Duodenal mucosa (tissue), 2 donors: Measurements from ENCODE around the gene GNAT3.

Source experiments
- H3K27ac ChIP-seq: one replicate; pipeline ENCODE4 v1.7.0; 2013; ENCODE audit warnings: low read depth, low read length
- H3K27me3 ChIP-seq, 2 donors: one replicate each; pipeline ENCODE4 v1.7.0; 2013; ENCODE audit warnings: low read length in 2 of 2, control low read depth in 1 of 2; ENCODE audit not compliant: insufficient read depth in 2 of 2, control insufficient read depth in 1 of 2
- H3K36me3 ChIP-seq, 2 donors: one replicate each; pipeline ENCODE4 v1.7.0; 2013; ENCODE audit warnings: low read length in 2 of 2, control low read depth in 1 of 2; ENCODE audit not compliant: insufficient read depth in 2 of 2, control insufficient read depth in 1 of 2
- H3K4me1 ChIP-seq, 2 donors: one replicate each; pipeline ENCODE4 v1.7.0; 2013; ENCODE audit warnings: low read length in 2 of 2, control low read depth in 1 of 2; ENCODE audit not compliant: insufficient read depth in 2 of 2, control insufficient read depth in 1 of 2
- H3K4me3 ChIP-seq, 2 donors: one replicate each; pipeline ENCODE4 v1.7.0; 2013; ENCODE audit warnings: low read length in 2 of 2, low read depth in 1 of 2
- H3K9ac ChIP-seq, 2 donors: one replicate each; pipeline ENCODE4 v1.7.0; 2013; ENCODE audit warnings: low read length in 2 of 2, low read depth in 1 of 2
- H3K9me3 ChIP-seq, 2 donors: one replicate each; pipeline ENCODE4 v1.7.0; 2013; ENCODE audit warnings: low read length in 2 of 2, control low read depth in 1 of 2; ENCODE audit not compliant: control insufficient read depth in 1 of 2

The GNAT3 gene

DNA sequence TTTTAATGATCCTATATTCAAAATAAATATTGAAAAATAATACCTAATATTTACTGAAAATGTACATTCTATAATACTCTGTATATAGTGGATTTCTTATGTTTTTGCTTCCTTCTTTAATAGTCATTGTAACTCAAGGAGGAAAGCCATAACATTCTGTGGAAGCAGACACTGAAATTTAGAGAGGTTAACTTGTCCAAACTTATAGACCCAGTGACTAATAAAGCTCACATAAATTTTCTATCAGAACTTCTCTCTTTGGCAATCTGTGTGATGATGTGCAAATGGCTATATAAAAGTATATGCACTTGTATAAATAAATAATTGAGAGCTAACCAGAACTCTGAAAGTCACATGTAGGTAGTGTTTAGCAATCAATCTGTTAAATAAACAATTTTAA, 26.1 kb downstream of the GNAT3 start:
- Histone ChIP-seq H3K9me3 (no peaks in the 10 kb centered on the region), H3K36me3 (no peaks in the 10 kb centered on the region), H3K4me3 (no peak overlapping the region), H3K27me3 (no peaks in the 10 kb centered on the region), H3K4me1 (no peaks in the 10 kb centered on the region), H3K27ac (no peak overlapping the region), H3K9ac (no peak overlapping the region)

DNA sequence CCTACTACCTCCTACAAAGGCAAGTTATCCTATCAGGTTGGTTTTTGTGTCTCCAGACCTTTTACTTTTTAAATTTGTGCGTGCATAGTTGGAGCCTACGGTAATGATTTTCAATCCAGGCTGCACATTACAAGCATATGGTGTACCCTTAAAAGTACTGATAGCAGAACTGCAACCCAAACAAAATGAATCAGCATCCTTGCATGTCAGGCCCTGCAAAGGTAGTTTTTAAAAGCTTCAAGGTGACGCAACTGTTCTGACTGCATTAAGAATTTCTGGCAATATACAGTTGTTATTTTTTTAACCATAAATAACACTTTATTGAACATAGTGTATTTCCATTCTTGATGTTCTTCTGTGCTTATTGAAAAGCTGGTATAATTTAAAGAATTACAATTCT, 28.9 kb downstream of the GNAT3 start:
- Histone ChIP-seq H3K36me3 (no peaks in the 10 kb centered on the region), H3K4me3 (no peak overlapping the region), H3K9ac (no peak overlapping the region), H3K27ac (no peak overlapping the region), H3K27me3 (no peaks in the 10 kb centered on the region), H3K4me1 (no peaks in the 10 kb centered on the region), H3K9me3 (no peaks in the 10 kb centered on the region)

DNA sequence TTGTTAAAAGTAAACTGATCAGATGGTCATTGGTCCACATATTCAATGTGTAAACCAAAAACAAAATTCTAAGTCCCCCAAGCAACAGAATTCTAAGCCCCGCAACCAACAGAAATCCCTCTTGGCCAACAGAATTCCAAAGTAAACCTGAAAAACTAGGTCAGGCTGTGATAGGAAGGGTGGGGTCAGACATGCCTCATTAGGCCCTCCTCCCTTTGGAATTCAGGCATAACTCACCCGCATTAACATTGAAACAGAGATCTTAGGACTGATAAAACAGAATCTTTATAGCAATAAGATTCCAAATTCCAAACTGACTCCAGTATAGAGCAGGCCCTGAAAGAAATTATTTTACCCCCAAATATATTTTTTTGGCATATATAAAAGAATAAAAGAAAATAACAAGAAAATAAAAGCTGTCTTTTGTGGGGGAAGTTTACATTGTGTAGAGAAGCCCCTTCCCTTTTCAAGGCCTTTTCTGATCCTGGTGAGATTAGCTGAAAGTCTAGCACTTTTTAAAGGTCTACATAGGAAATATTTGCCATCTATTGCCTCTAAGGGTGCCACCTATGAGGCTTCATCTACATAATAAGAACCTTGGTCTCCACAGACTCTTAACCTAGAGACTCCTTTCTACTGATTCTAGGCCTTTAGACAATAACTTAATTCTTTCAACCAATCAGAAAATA, 30.5 kb downstream of the GNAT3 start:
- H3K9me3 ChIP-seq, result no peaks in the 10 kb centered on the region
- no peaks in the 10 kb centered on the region for H3K27me3 ChIP-seq
- H3K9ac ChIP-seq, result no peak overlapping the region
- no peak overlapping the region for H3K27ac ChIP-seq
- no peak overlapping the region for H3K4me3 ChIP-seq
- no peaks in the 10 kb centered on the region for H3K36me3 ChIP-seq
- no peaks in the 10 kb centered on the region for H3K4me1 ChIP-seq

DNA sequence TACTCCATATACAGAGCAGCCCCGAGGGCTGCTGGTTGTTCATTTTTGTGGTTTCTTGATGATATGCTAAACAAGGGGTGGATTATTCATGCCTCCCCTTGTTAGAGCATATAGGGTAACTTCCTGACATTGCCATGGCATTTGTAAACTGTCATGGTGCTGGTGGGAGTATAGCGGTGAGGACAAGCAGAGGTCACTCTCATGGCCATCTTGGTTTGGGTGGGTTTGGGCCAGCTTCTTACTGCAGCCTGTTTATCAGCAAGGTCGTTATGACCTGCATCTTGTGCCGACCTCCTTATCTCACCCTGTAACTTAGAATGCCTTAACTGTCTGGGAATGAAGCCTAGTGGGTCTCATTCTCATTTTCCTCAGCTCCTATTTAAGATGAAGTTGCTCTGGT, 31.3 kb downstream of the GNAT3 start:
- Histone ChIP-seq H3K36me3 (no peaks in the 10 kb centered on the region), H3K27ac (no peak overlapping the region), H3K9ac (no peak overlapping the region), H3K9me3 (no peaks in the 10 kb centered on the region), H3K27me3 (no peaks in the 10 kb centered on the region), H3K4me3 (no peak overlapping the region), H3K4me1 (no peaks in the 10 kb centered on the region)

DNA sequence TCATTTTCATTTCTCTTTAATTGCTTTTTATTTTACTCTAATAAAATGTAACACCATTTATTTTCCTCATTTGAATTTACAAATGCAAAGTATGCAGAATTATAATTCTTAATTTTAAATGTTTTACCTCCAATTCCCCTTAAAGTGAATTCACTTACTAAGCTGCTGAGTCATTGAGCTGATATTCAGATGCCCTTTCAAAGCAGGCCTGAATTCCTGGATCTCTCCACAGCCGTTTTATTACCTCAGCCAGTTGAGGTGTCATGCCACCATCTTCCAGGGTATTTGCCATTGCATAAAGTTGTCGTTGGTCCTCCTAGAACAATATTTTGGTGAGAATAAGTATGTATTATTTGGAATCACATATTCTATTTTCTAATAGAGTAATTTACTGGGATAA, 33.2 kb downstream of the GNAT3 start:
- Histone ChIP-seq H3K4me1 (no peaks in the 10 kb centered on the region), H3K9ac (no peak overlapping the region), H3K4me3 (no peak overlapping the region), H3K9me3 (no peaks in the 10 kb centered on the region), H3K27me3 (no peaks in the 10 kb centered on the region), H3K27ac (no peak overlapping the region), H3K36me3 (no peaks in the 10 kb centered on the region)

DNA sequence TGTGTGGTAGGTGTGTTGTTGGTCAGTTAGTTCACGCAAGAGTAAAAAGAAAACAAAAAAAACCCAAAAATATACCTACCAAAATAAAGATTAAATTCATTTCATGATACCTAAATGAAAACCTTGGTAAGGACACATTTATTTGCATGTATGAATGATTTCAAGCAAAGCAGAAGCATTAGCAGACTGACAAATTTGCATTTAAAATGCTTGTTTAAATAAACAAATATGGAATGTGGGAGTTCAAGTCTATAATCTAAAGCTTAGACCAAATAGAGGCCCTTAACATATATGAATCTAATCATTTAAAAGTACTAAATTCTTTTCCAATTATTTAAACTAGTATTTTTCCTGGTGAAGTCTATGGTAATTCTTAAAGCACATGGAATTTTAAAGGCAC, 35.8 kb downstream of the GNAT3 start:
- no peaks in the 10 kb centered on the region for H3K9me3 ChIP-seq
- peaks cover 8 to 15% of the 10 kb centered on the region in 2 donors for H3K4me1 ChIP-seq
- no peak overlapping the region for H3K27ac ChIP-seq
- no peaks in the 10 kb centered on the region for H3K27me3 ChIP-seq
- H3K9ac ChIP-seq, result no peak overlapping the region
- no peak overlapping the region for H3K4me3 ChIP-seq
- no peaks in the 10 kb centered on the region for H3K36me3 ChIP-seq

DNA sequence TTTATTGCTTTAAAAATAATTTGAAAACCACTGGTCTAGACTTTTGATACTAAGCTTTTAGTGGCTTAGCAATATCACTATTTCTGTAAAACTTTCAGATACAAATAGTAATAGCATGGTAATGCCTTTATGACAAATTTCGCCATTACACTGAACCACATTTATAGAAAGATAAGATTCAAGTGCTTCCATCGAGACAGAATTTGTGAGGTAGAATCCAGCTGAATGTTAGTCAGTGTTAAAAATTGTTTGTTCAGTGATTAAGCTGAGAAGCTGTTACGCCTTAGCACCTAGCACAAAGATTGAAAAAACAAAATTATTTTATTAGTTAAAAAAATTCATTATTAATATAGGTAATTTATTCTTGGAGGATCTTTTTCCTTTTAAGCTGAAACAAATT, 36.5 kb downstream of the GNAT3 start:
- H3K27ac ChIP-seq, result no peak overlapping the region
- H3K9me3 ChIP-seq, result no peaks in the 10 kb centered on the region
- H3K36me3 ChIP-seq, result no peaks in the 10 kb centered on the region
- no peak overlapping the region for H3K4me3 ChIP-seq
- no peaks in the 10 kb centered on the region for H3K27me3 ChIP-seq
- peaks cover 8 to 15% of the 10 kb centered on the region in 2 donors for H3K4me1 ChIP-seq
- no peak overlapping the region for H3K9ac ChIP-seq

DNA sequence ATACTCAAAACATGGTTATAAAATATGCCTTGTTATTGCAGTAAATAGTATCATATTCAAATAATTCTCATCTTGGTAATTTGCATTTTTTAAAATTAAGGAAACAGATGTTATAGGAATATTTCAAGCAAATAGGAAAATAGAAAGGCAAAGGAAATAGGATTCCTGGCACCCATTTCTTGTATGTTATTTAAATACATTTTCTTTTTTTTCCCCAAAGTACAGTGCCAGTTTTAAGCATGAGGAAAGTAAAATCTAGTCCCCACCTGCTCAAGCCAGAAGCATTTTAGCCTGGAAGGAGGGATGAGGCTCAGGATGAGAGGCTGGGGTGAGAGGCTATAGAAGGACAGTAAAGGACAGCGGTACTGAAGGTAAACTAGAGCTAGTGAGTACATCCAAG, 38.1 kb downstream of the GNAT3 start:
- Histone ChIP-seq H3K4me3 (no peak overlapping the region), H3K27me3 (no peaks in the 10 kb centered on the region), H3K9me3 (no peaks in the 10 kb centered on the region), H3K9ac (no peak overlapping the region), H3K36me3 (no peaks in the 10 kb centered on the region), H3K27ac (no peak overlapping the region), H3K4me1 (peaks cover 8 to 20% of the 10 kb centered on the region in 2 donors)

DNA sequence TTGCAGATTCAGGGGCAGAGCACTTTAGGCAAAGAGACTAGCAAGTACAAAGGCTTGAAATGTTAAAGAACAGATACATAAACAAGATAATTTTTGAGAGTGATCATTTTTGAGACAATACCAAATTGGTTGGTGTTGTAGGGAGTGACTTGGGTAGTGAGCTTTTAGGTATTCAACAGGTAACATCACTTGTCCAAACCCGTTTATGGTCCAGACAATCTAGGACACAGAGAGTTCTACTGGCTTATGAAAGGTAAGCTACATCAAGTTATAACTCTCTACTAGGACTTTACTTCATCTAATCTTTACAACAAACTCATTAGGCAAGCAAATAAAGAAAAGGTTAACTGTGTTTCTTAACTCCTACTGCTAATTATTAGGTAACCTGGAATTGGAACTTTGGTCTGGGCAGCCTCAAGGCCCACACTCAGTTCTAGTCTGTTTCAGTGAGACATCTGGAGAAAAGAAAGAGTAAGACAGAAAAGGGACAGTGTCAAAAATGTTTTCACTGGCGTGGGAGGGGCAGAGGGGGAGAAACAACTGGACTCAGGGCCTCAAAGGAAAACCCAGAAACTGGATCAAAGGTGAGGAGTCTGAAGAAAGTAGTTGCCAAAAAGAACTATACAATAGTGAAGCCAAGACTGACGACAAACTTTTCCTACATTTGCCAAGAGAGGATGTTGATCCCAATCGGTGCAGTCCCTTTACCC, 39.2 kb downstream of the GNAT3 start:
- no peaks in the 10 kb centered on the region for H3K27me3 ChIP-seq
- H3K4me1 ChIP-seq, result peaks cover 10 to 25% of the 10 kb centered on the region in 2 donors
- H3K9me3 ChIP-seq, result no peaks in the 10 kb centered on the region
- H3K27ac ChIP-seq, result no peak overlapping the region
- peak overlapping the region in 1 of 2 donors; percentile 15 for H3K4me3 ChIP-seq
- no peak overlapping the region for H3K9ac ChIP-seq
- no peaks in the 10 kb centered on the region for H3K36me3 ChIP-seq

DNA sequence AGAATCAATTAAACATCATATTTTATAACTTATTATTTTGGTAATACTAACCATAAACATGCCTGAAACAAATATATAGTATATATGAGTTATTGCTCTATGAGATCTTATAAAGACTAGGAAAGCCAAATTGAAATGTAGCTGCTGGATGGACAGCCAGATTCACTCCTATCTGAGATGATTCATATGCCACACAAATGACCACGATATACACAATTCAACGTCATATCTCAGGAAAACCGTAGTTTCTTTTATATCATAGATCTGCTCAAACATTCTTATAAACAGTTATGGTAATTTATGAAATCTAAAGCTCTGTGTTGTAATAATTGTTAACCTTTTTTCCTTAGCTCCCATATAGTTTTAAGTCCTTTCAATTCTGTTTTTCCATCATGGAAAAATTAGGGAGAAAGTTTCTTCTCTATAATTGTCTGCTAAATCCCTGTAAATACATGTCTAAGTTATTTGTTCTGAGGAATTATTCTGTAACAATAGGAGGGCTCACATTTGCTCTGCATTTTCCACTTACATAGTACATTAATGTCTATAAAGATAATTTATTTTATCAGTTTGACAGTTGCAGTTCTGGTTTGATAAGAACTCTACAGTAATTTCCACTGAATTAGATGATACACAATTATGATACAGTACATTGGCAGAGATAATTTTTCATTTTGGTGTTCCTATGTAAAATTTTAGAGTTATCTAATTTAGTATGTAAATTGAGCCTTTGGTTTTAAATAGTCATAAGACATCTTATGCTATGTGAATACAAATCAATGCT, 42.7 kb downstream of the GNAT3 start:
- H3K9ac ChIP-seq, result no peak overlapping the region
- H3K36me3 ChIP-seq, result no peaks in the 10 kb centered on the region
- H3K27me3 ChIP-seq, result no peaks in the 10 kb centered on the region
- no peak overlapping the region for H3K4me3 ChIP-seq
- no peak overlapping the region for H3K27ac ChIP-seq
- H3K9me3 ChIP-seq, result no peaks in the 10 kb centered on the region
- peaks cover 22 to 43% of the 10 kb centered on the region in 2 donors for H3K4me1 ChIP-seq
